MM.1S (cell line): Measurements from ENCODE around the gene VTI1B.
A peak's percentile ranks its signal among the peaks of the same experiment; 100 is the strongest.

Source experiments
- DNase-seq: peaks from one replicate; pipeline ENCODE4 v3.0.0-alpha.2; 2015
- H2AFZ ChIP-seq: fragments of 300-600 bp; sonication (generic); 2 replicates; pipeline ENCODE4 v1.6.0; 2016; ENCODE audit warnings: antibody characterized with exemption, low read length
- H3F3A ChIP-seq: fragments of 300-600 bp; sonication (generic); 2 replicates; pipeline ENCODE4 v1.6.1; 2016; ENCODE audit warnings: mild to moderate bottlenecking, antibody characterized with exemption, low read length, moderate library complexity, mixed read lengths; ENCODE audit not compliant: insufficient read depth
- H3K27ac ChIP-seq: fragments of 300-600 bp; sonication (generic); 2 replicates; pipeline ENCODE4 v1.5.1; 2016; ENCODE audit warnings: mild to moderate bottlenecking, low read length
- H3K27me3 ChIP-seq: fragments of 300-600 bp; sonication (generic); replicated peaks from 2 replicates; pipeline ENCODE4 v1.6.0; 2016; ENCODE audit warnings: low read length; ENCODE audit not compliant: insufficient read depth
- H3K36me3 ChIP-seq: fragments of 300-600 bp; sonication (generic); replicated peaks from 2 replicates; pipeline ENCODE4 v1.6.1; 2016; ENCODE audit warnings: mild to moderate bottlenecking, low read length, mixed read lengths; ENCODE audit not compliant: insufficient read depth
- H3K4me1 ChIP-seq: fragments of 300-600 bp; sonication (generic); 2 replicates; pipeline ENCODE4 v1.6.1; 2016; ENCODE audit warnings: low read length, mixed read lengths
- H3K4me2 ChIP-seq: fragments of 300-600 bp; sonication (generic); 2 replicates; pipeline ENCODE4 v1.6.0; 2016; ENCODE audit warnings: low read depth, low read length
- H3K4me3 ChIP-seq: fragments of 300-600 bp; sonication (generic); 2 replicates; pipeline ENCODE4 v1.5.1; 2016; ENCODE audit warnings: low read length, mixed read lengths
- H3K79me2 ChIP-seq: fragments of 300-600 bp; sonication (generic); 2 replicates; pipeline ENCODE4 v1.6.1; 2016; ENCODE audit warnings: mixed run types, low read length, mixed read lengths
- H3K9ac ChIP-seq: fragments of 300-600 bp; sonication (generic); 2 replicates; pipeline ENCODE4 v1.6.1; 2016; ENCODE audit warnings: low read length, mixed read lengths
- H3K9me2 ChIP-seq: fragments of 300-600 bp; sonication (generic); replicated peaks from 2 replicates; pipeline ENCODE4 v1.6.1; 2016; ENCODE audit warnings: mild to moderate bottlenecking, low read length, mixed read lengths; ENCODE audit not compliant: insufficient read depth
- H3K9me3 ChIP-seq: fragments of 300-600 bp; sonication (generic); replicated peaks from 2 replicates; pipeline ENCODE4 v1.6.1; 2016; ENCODE audit warnings: mild to moderate bottlenecking, low read length, mixed read lengths; ENCODE audit not compliant: insufficient read depth
- H4K20me1 ChIP-seq: fragments of 300-600 bp; sonication (generic); 2 replicates; pipeline ENCODE4 v1.6.1; 2016; ENCODE audit warnings: mild to moderate bottlenecking, low read length, moderate library complexity, mixed read lengths; ENCODE audit not compliant: insufficient read depth
- CTCF ChIP-seq: fragments of 300-600 bp; sonication (generic); IDR thresholded peaks from 2 replicates; pipeline ENCODE4 v1.5.1; 2016; ENCODE audit warnings: antibody characterized with exemption, low read length, mixed read lengths
- EZH2 ChIP-seq: fragments of 300-600 bp; sonication (generic); optimal IDR thresholded peaks from 2 replicates; pipeline ENCODE3; 2017; ENCODE audit warnings: low read depth, mild to moderate bottlenecking, antibody characterized with exemption, low read length, mixed read lengths
- EZH2phosphoT487 ChIP-seq: fragments of 300-600 bp; sonication (generic); IDR thresholded peaks from 2 replicates; pipeline ENCODE4 v1.6.1; 2018; ENCODE audit warnings: antibody characterized with exemption, low read length

VTI1B gene

GRCh38 chr14:67697006-67697405 lies 22.6 kb upstream of the VTI1B start:
- Histone ChIP-seq H3K9me3 (no peaks in the 10 kb centered on the region), H3K4me3 (no peak overlapping the region), H3K27me3 (no peaks in the 10 kb centered on the region), H3K9me2 (no peaks in the 10 kb centered on the region), H3K27ac (no peak overlapping the region), H3K79me2 (no peaks in the 10 kb centered on the region), H3K9ac (no peak overlapping the region), H4K20me1 (no peaks in the 10 kb centered on the region), H3F3A (peaks cover 3% of the 10 kb centered on the region; the same call in 1 of the 2 replicates), H3K36me3 (no peaks in the 10 kb centered on the region), H3K4me2 (no peak overlapping the region), H3K4me1 (no peaks in the 10 kb centered on the region), H2AFZ (no peak overlapping the region)
- TF ChIP-seq CTCF, result no peak
- no peak for TF ChIP-seq EZH2
- no peak for TF ChIP-seq EZH2phosphoT487
- no peak for DNase-seq

- Histone ChIP-seq H3K27ac (peak within 1 kb of the TSS; percentile 58; the same call in 1 of the 2 replicates), H3K36me3 (no peaks in the 10 kb centered on the region), H3K27me3 (no peaks in the 10 kb centered on the region), H3K9ac (peak within 1 kb of the TSS; percentile 71), H3F3A (peaks cover 3% of the 10 kb centered on the region; the same call in 1 of the 2 replicates), H3K4me3 (peak within 1 kb of the TSS; percentile 79), H3K4me2 (peak within 1 kb of the TSS; percentile 50), H2AFZ (peak within 1 kb of the TSS; percentile 80), H3K79me2 (no peaks in the 10 kb centered on the region), H3K9me3 (no peaks in the 10 kb centered on the region), H3K9me2 (no peaks in the 10 kb centered on the region), H3K4me1 (no peaks in the 10 kb centered on the region), H4K20me1 (no peaks in the 10 kb centered on the region)
- peak; percentile 74 for DNase-seq
- TF ChIP-seq EZH2phosphoT487 (no peak), EZH2 (no peak), CTCF (no peak)
These were observed 21.0 kb upstream of the VTI1B start, which contains the start of gene RDH11 for GRCh38 chr14:67695394-67695949. TSS of gene RDH11 (minus strand) at chr14:67695764. CDS start at chr14:67695703, 61 bp downstream.

GRCh38 chr14:67694791-67695393 lies 20.5 kb upstream of the VTI1B start:
- peak; percentile 73 for DNase-seq
- H3K27ac ChIP-seq, result peak overlapping the region; percentile 58; the same call in 1 of the 2 replicates
- no peaks in the 10 kb centered on the region for H3K36me3 ChIP-seq
- H3K4me2 ChIP-seq, result peak overlapping the region; percentile 50
- peaks cover 3% of the 10 kb centered on the region; the same call in 1 of the 2 replicates for H3F3A ChIP-seq
- H3K9ac ChIP-seq, result peak overlapping the region; percentile 71
- H3K9me2 ChIP-seq, result no peaks in the 10 kb centered on the region
- H3K79me2 ChIP-seq, result no peaks in the 10 kb centered on the region
- no peaks in the 10 kb centered on the region for H4K20me1 ChIP-seq
- no peak for TF ChIP-seq EZH2phosphoT487
- no peak for TF ChIP-seq CTCF
- TF ChIP-seq EZH2, result no peak
- H3K4me1 ChIP-seq, result no peaks in the 10 kb centered on the region
- no peaks in the 10 kb centered on the region for H3K27me3 ChIP-seq
- H2AFZ ChIP-seq, result peak overlapping the region; percentile 80
- peak overlapping the region; percentile 79 for H3K4me3 ChIP-seq
- no peaks in the 10 kb centered on the region for H3K9me3 ChIP-seq
